ENCODE measurements around the gene OR56B1.
"Not testable (repeated sequence)": the region's sequence is repeated elsewhere in the genome, so short reads cannot be mapped to it uniquely, and the experiment has no call there.

Gene OR56B1

GRCh38 chr11:5736396-5736795, at the start of gene OR56B1:
TSS of gene OR56B1 (plus strand) at chr11:5736448. CDS start at chr11:5736517, 69 bp downstream.
- no peak for DNase-seq (ENCODE audit: low spot score)

DNA sequence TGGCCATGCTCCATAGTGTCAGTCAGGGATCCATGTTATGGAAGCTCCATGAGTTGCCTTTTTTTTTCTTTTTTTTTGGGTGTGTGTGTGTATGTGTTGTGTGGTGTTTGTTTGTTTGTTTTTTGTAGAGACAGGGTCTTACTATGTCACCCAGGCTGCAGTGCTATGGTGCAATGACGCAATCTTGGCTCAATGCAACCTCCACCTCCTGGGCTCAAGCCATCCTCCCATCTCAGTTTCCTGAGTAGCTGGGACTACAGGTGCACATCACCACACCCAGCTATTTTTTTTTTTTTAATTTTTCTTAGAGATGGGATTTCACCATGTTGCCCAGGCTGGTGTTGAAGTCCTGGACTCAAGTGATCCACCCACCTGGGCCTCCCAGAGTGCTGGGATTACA, 47.8 kb upstream of the OR56B1 start:
- DNase-seq (ENCODE audit: low spot score): no peak

GRCh38 chr11:5689551-5689983, 46.7 kb upstream of the OR56B1 start, which contains the start of gene TRIM22:
TSS of gene TRIM22 (plus strand) at chr11:5689790. CDS start at chr11:5696233, 6,443 bp downstream.
- peak; percentile 83 for DNase-seq (ENCODE audit: low spot score)

DNA sequence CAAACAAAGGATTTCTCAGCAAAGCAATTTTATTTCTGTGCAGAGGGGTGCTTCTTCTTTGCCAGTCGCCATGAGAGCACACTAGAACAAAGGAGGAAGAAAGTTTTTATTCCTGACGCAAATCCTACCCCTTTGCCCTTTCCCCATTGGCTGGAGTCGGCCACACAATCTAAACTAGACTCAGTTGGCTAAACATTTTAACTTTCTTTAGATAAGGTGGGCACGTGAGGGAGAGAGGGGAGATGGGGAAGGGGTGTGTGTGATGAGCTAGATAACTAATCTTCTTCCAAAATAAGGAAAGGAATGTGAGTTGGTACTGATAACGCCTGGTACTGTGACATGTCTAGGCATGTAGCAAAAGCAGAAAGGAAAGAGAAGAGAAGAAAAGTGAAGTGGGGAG, 46.0 kb upstream of the OR56B1 start:
- DNase-seq (ENCODE audit: low spot score): peak; percentile 48

GRCh38 chr11:5690736-5691135, 45.5 kb upstream of the OR56B1 start:
- peak; percentile 15 for DNase-seq (ENCODE audit: low spot score)

GRCh38 chr11:5691238-5691963, 44.8 kb upstream of the OR56B1 start:
- not testable (repeated sequence) for DNase-seq (ENCODE audit: low spot score)

- DNase-seq (ENCODE audit: low spot score): peak; percentile 19
These were observed 44.3 kb upstream of the OR56B1 start for GRCh38 chr11:5691964-5692361.

DNA sequence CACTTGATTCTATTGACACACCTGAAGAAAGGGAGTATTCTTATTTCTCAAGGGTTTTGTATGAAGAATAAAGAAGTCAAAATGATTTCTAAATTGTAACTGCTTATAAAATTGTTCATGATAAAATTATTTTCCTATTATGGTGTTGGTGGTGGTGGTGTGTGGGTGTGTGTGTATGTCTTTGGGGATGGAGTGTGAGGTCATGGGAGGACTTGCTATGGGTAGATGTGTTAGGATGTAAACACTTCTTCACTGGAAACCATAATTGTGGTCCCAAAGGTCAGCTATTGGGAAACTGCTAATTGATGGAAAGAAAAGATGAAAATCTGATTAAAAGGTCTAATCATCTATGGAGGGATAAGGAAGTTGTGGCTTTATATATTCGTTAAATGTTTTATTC, 41.6 kb upstream of the OR56B1 start:
- no peak for DNase-seq (ENCODE audit: low spot score)

DNA sequence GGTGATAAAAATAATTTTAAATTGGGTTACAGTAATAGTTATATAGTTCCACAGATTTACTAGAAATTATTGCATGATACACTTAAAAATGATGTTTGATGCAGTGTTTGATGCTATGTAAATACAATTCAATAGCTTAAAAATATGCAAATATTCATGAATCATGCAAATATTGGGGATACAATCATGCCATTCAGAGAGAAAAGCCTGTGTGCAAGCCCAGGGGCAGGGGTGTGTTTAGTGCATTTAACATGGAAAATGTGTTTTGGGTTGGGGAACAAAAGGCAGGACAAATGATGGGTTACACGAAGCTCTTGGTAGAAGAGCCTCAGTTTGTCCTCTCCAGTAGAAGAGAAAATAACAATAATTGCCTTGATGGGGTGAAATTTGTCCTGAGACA, 40.7 kb upstream of the OR56B1 start:
- DNase-seq (ENCODE audit: low spot score): no peak

- no peak for DNase-seq (ENCODE audit: low spot score)
These were observed 40.0 kb upstream of the OR56B1 start for GRCh38 chr11:5696210-5696609.

DNA sequence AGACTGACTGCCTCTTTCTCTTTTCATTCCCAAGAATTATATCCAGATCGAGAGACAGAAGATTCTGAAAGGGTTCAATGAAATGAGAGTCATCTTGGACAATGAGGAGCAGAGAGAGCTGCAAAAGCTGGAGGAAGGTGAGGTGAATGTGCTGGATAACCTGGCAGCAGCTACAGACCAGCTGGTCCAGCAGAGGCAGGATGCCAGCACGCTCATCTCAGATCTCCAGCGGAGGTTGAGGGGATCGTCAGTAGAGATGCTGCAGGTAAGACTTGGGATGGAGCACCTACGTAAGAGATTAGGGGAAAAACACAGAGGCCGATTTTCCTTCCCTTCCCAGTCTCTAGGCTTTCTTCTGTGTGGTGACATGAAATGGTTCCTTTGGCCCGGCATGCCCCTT, 38.0 kb upstream of the OR56B1 start:
- no peak for DNase-seq (ENCODE audit: low spot score)

DNA sequence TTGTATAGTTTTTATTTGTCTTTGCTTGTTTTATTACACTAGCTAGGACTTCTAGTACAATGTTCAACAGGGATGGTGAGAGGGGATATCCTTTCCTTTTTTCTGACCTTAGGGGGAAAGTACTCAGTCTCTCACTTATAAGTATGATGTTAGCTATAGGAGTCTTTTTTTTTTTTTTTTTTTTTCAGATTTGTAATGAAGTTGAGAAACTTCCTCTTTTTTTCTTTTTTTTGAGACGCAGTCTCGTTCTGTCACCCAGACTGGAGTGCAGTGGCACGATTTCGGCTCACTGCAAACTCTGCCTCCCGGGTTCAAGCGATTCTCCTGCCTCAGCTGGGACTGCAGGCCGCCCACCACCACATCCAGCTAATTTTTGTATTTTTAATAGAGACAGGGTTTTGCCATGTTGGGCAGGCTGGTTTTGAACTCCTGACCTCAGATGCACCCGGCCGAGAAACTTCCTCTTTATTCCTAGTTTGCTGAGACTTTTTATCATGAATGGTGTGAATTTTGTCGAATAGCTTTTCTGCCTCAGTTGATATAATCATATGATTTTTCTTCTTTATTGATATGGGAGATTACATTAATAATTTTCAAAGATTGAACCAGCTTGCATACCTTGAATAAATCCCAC, 35.7 kb upstream of the OR56B1 start:
- no peak for DNase-seq (ENCODE audit: low spot score)

GRCh38 chr11:5701055-5701577, 35.1 kb upstream of the OR56B1 start:
- DNase-seq (ENCODE audit: low spot score): no peak

DNA sequence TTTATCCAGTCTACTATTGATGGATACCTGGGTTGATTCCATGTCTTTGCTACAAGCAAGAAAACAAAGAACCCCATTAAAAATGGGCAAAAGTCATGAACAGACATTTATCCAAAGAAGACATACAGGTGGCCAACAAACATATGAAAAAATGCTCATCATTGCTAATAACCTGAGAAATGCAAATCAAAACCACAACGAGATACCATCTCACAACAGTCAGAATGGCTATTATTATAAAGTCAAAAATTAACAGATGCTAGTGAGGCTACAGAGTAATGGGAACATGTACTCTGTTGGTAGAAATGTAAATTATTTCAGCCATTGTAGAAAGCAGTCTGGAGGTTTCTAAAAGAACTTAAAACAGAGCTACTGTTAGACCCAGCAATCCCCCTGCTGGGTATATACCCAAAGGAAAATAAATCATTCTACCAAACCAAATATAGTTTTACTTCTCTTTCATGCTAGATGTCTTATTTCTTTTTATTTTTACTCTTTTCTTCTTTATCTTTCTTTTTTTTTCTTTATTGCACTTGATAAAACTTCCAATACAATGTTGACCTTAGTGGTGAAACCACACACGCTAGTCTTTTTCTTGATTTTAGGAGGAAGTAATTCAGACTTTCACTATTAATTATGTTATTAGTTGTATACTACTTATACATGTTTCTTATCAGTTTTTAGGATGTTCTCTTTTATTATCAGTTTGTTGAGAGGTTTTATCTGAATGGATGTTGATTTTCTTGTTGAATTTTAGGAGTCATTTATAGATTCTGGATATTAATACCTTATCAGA, 32.3 kb upstream of the OR56B1 start:
- DNase-seq (ENCODE audit: low spot score): no peak

GRCh38 chr11:5705688-5706087, 30.6 kb upstream of the OR56B1 start:
- DNase-seq (ENCODE audit: low spot score): no peak

- no peak for DNase-seq (ENCODE audit: low spot score)
These were observed 23.7 kb upstream of the OR56B1 start for GRCh38 chr11:5712507-5712906.

DNA sequence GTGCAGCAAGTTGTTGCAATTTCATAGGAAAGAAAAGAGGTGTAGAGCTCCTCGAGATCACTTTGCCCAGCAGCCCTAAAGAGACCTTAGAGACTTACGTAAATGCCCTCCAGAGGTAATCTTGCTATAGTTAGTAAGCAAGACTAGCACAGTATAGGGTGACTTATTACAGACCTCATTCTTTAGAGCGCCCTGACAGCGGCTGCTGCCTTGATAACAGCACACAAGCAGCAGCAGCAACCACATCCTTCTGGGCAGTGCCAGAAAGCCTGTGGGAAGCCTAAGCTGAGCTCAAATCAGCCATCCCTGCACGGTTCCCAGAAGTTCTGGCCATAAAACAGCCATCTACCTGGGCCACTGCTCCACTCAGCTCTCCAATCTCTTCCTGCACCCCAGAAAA, 22.6 kb upstream of the OR56B1 start:
- DNase-seq (ENCODE audit: low spot score): no peak

DNA sequence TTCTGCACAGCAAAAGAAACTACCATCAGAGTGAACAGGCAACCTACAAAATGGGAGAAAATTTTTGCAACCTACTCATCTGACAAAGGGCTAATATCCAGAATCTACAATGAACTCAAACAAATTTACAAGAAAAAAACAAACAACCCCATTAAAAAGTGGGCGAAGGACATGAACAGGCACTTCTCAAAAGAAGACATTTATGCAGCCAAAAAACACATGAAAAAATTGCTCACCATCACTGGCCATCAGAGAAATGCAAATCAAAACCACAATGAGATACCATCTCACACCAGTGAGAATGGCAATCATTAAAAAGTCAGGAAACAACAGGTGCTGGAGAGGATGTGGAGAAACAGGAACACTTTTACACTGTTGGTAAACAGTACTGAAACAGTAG, 19.7 kb upstream of the OR56B1 start:
- DNase-seq (ENCODE audit: low spot score): not testable (repeated sequence)

- no peak for DNase-seq (ENCODE audit: low spot score)
These were observed 16.3 kb upstream of the OR56B1 start for GRCh38 chr11:5719703-5720495.

DNA sequence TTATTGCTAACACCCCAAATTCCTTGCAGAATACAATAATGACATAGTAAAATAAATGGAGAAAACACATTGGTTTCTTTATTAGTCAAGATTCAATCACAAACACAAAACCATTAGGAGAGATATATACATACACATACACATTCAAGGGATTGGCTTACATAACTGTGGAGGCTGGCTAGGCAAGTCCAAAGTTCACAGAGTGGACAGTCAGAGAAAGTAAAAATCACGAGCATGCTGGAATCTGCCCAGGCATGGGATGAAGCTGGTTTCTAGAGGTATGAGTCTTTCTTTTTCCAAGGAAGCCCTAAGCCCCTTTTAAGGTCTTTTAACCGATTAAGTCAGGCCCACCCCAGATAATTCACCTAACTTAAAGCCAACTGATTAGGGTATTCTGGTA, 13.6 kb upstream of the OR56B1 start:
- DNase-seq (ENCODE audit: low spot score): no peak

GRCh38 chr11:5726351-5726750, 9.9 kb upstream of the OR56B1 start:
- DNase-seq (ENCODE audit: low spot score): no peak

DNA sequence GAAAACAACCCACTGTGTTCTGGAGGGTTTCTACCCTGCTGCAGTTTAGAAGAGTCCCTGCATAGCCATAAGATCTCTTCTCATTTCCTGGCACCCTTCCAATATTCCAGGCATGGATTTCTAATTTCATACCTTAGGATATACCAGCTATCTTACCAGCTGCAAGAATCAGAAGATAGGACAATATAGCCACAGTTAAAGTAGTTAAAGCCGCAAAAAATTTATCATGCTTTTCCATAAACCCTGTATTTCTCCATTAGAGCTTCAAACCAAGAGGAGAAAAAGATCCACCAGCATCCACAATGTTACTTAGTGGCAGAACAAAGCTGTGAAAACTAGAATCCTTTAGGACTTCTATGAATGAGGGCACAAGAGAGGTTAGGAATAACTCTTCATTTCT, 8.6 kb upstream of the OR56B1 start:
- DNase-seq (ENCODE audit: low spot score): no peak
